A549 (cell line): ENCODE measurements around the gene DEFB132. TPM values are rescaled to one million over a fixed set of nuclear protein-coding genes. Genes with fewer than 3 reads are reported as not detected.
A peak's percentile ranks its signal among the peaks of the same experiment; 100 is the strongest.

Experiments
- ATAC-seq, 2 experiments: fragments of 200-7000 bp in 1 of 2; fragments of >200 bp in 1 of 2; cut with Nextera tagmentation in 1 of 2; cut with Tn5 transposase in 1 of 2; 3 replicates each; pipeline versions ENCODE4 v1.8.0 to v1.9.1; 2018 to 2020; ENCODE audit warnings: mild to moderate bottlenecking in 1 of 2, moderate library complexity in 1 of 2
- CTCF ChIA-PET: fragments of 300-600 bp; sonication (Branson Sonifier 250); formaldehyde crosslinking; extraction: SDS; loops from one replicate; lab custom pipeline; 2021; ENCODE audit warnings: antibody characterized with exemption, inconsistent platforms; lab: Yijun Ruan, JAX
- POLR2A ChIA-PET: fragments of 350-600 bp; formaldehyde crosslinking; extraction: SDS; loops from one replicate; lab custom pipeline; 2021; ENCODE audit warnings: antibody characterized with exemption, inconsistent platforms; lab: Yijun Ruan, JAX
- DNase-seq, 2 experiments: peaks; one replicate each; pipeline versions ENCODE4 v3.0.0 to v3.0.0-alpha.2; 2011 to 2016; ENCODE audit warnings: low read depth in 1 of 2, low spot score in 1 of 2
- FAIRE-seq: peaks from 2 replicates; lab custom pipeline; 2011; peaks lifted over from hg19 to GRCh38; lab: Jason Lieb, UNC
- H3K27ac ChIP-seq, 2 experiments: fragments of >200 bp; sonication (Bioruptor Twin); formaldehyde crosslinking; 3 replicates each; pipeline ENCODE4 v1.5.1; 2016 to 2017
- H3K4me1 ChIP-seq: fragments of >200 bp; sonication (Bioruptor Twin); formaldehyde crosslinking; 3 replicates; pipeline ENCODE4 v1.6.1; 2016
- H3K4me2 ChIP-seq: fragments of >200 bp; sonication (Bioruptor Twin); formaldehyde crosslinking; 3 replicates; pipeline ENCODE4 v1.6.1; 2016
- H3K4me3 ChIP-seq: fragments of >200 bp; sonication (Bioruptor Twin); formaldehyde crosslinking; 3 replicates; pipeline ENCODE4 v1.5.1; 2016
- H3K9me3 ChIP-seq: fragments of >200 bp; sonication (Bioruptor Twin); formaldehyde crosslinking; 3 replicates; pipeline ENCODE4 v1.6.1; 2016
- ATOH8 ChIP-seq: fragments of 250-450 bp; sonication (Bioruptor Pico); IDR thresholded peaks from 2 replicates; pipeline ENCODE4 v1.5.0; 2020; ENCODE audit warnings: low read depth, mild to moderate bottlenecking, moderate library complexity
- CBX8 ChIP-seq: fragments of 200-600 bp; sonication (generic); IDR thresholded peaks from 2 replicates; pipeline ENCODE4 v1.6.1; 2016
- CHD2 ChIP-seq: fragments of 150-350 bp; IDR thresholded peaks from 2 replicates; pipeline ENCODE4 v1.6.1; 2014; ENCODE audit warnings: low read length; ENCODE audit not compliant: partially characterized antibody
- CTCF ChIP-seq: fragments of >200 bp; sonication (Bioruptor Twin); formaldehyde crosslinking; IDR thresholded peaks from 3 replicates; pipeline ENCODE4 v1.5.1; 2016
- EHMT2 ChIP-seq: fragments of 200-600 bp; sonication (generic); IDR thresholded peaks from 2 replicates; pipeline ENCODE4 v1.6.1; 2016; ENCODE audit warnings: antibody characterized with exemption, low read depth, mild to moderate bottlenecking, moderate library complexity
- ESRRA ChIP-seq: fragments of 150-350 bp; IDR thresholded peaks from 2 replicates; pipeline ENCODE4 v1.6.1; 2014; ENCODE audit warnings: mild to moderate bottlenecking, low read length, borderline replicate concordance
- FOSB ChIP-seq: fragments of 250-450 bp; sonication (Bioruptor Pico); IDR thresholded peaks from 2 replicates; pipeline ENCODE4 v1.5.0; 2020; ENCODE audit warnings: mild to moderate bottlenecking, moderate library complexity
- FOSL2 ChIP-seq, 2 experiments: fragments of 450-650 bp in 1 of 2; fragments of >200 bp in 1 of 2; sonication (Bioruptor Twin) in 1 of 2; formaldehyde crosslinking; IDR thresholded peaks; 2 replicates each; pipeline versions ENCODE4 v1.5.0 to v1.6.1; 2016 to 2020; ENCODE audit warnings: mild to moderate bottlenecking in 1 of 2, moderate library complexity in 1 of 2
- FOXS1 ChIP-seq: fragments of 250-450 bp; sonication (Bioruptor Pico); IDR thresholded peaks from 2 replicates; pipeline ENCODE4 v1.5.0; 2020; ENCODE audit warnings: mild to moderate bottlenecking, moderate library complexity
- HDAC2 ChIP-seq: fragments of 200-600 bp; sonication (generic); IDR thresholded peaks from 2 replicates; pipeline ENCODE4 v1.6.1; 2016
- HES2 ChIP-seq: fragments of >200 bp; sonication (Bioruptor Twin); formaldehyde crosslinking; IDR thresholded peaks from 2 replicates; pipeline ENCODE4 v1.6.1; 2016
- HMGXB4 ChIP-seq: fragments of 250-450 bp; sonication (Bioruptor Pico); IDR thresholded peaks from 2 replicates; pipeline ENCODE4 v1.5.0; 2021; ENCODE audit warnings: mild to moderate bottlenecking, moderate library complexity, borderline replicate concordance
- HOXB13 ChIP-seq: fragments of 250-450 bp; sonication (Bioruptor Pico); IDR thresholded peaks from 2 replicates; pipeline ENCODE4 v1.5.0; 2020; ENCODE audit warnings: low read depth, mild to moderate bottlenecking, moderate library complexity
- JUNB ChIP-seq: fragments of >200 bp; sonication (Bioruptor Twin); formaldehyde crosslinking; IDR thresholded peaks from 2 replicates; pipeline ENCODE4 v1.6.1; 2016
- MAFK ChIP-seq: fragments of 450-650 bp; IDR thresholded peaks from 2 replicates; pipeline ENCODE4 v1.6.1; 2014; ENCODE audit not compliant: partially characterized antibody
- MAX ChIP-seq: IDR thresholded peaks from 2 replicates; pipeline ENCODE4 v1.6.1; 2012
- MAZ ChIP-seq: fragments of 150-350 bp; IDR thresholded peaks from 2 replicates; pipeline ENCODE4 v1.6.1; 2014; ENCODE audit warnings: antibody characterized with exemption, low read depth, low read length, borderline replicate concordance
- NFE2L2 ChIP-seq: fragments of 150-350 bp; conservative IDR thresholded peaks from 2 replicates; pipeline ENCODE4 v1.6.1; 2014; ENCODE audit warnings: low read length
- NPAS2 ChIP-seq: fragments of 250-450 bp; sonication (Bioruptor Pico); IDR thresholded peaks from 2 replicates; pipeline ENCODE4 v1.8.0; 2022; ENCODE audit warnings: mild to moderate bottlenecking, moderate library complexity, borderline replicate concordance
- NR3C1 ChIP-seq: fragments of >200 bp; sonication (Bioruptor Twin); formaldehyde crosslinking; IDR thresholded peaks from 3 replicates; pipeline ENCODE4 v1.6.1; 2017
- PBX3 ChIP-seq: IDR thresholded peaks from 2 replicates; pipeline ENCODE4 v1.6.1; 2012
- POLR2A ChIP-seq: IDR thresholded peaks from 2 replicates; pipeline ENCODE4 v1.6.1; 2012; ENCODE audit warnings: mild to moderate bottlenecking, low read length
- RAD21 ChIP-seq, 2 experiments: fragments of >200 bp in 1 of 2; sonication (Bioruptor Twin) in 1 of 2; formaldehyde crosslinking in 1 of 2; IDR thresholded peaks in 1 of 2; conservative IDR thresholded peaks in 1 of 2; 2 replicates in 1 of 2; 3 replicates in 1 of 2; pipeline ENCODE4 v1.6.1; 2012 to 2018; ENCODE audit warnings: inconsistent platforms in 1 of 2
- RARB ChIP-seq: fragments of 250-450 bp; sonication (Bioruptor Pico); IDR thresholded peaks from 2 replicates; pipeline ENCODE4 v1.8.0; 2021; ENCODE audit warnings: mild to moderate bottlenecking, moderate library complexity
- RFX5 ChIP-seq: fragments of 450-650 bp; IDR thresholded peaks from 2 replicates; pipeline ENCODE4 v1.7.1; 2014; ENCODE audit warnings: antibody characterized with exemption, mild to moderate bottlenecking, moderate library complexity
- SMC3 ChIP-seq: fragments of >200 bp; sonication (Bioruptor Twin); formaldehyde crosslinking; IDR thresholded peaks from 3 replicates; pipeline ENCODE4 v1.6.1; 2018; ENCODE audit warnings: inconsistent platforms
- USF2 ChIP-seq: fragments of 450-650 bp; IDR thresholded peaks from 2 replicates; pipeline ENCODE4 v1.6.1; 2014; ENCODE audit warnings: antibody characterized with exemption
- ZC3H11A ChIP-seq: fragments of 450-650 bp; IDR thresholded peaks from 2 replicates; pipeline ENCODE4 v1.6.1; 2014; ENCODE audit warnings: antibody characterized with exemption, mild to moderate bottlenecking
- ZNF302 ChIP-seq: fragments of 250-450 bp; sonication (Bioruptor Pico); IDR thresholded peaks from 2 replicates; pipeline ENCODE4 v1.9.0; 2021; ENCODE audit warnings: inconsistent platforms, mild to moderate bottlenecking, moderate library complexity
- WGBS: methylation state at CpG from one replicate; pipeline ENCODE4 v1.1.6; 2017; ENCODE audit errors: missing lambda C conversion rate; 5-methylcytosine and 5-hydroxymethylcytosine counted together
- polyA minus RNA-seq: library from RNA; depleted of rRNA, polyadenylated mRNA; stranded (reverse); fragments of >200 nt; gene quantifications from 2 replicates; pipeline ENCODE4 v1.2.3, GENCODE V29; 2011; rRNA and poly(A)+ RNA removed
- polyA plus RNA-seq, 4 experiments: library from polyadenylated mRNA; depleted of rRNA in 3 of 4; stranded (reverse); fragments of >200 nt; fragmentation: RNase III in 1 of 4; extraction: RNeasy Plus Mini Kit Qiagen cat#74134 plus additional on column Dnase treatment in 1 of 4; gene quantifications; 2 replicates in 3 of 4; 3 replicates in 1 of 4; pipeline ENCODE4 v1.2.3, GENCODE V29; 2011 to 2017

The DEFB132 gene
- polyA plus RNA-seq (2011; rRNA removed) (not detected in 2 replicates), polyA plus RNA-seq (2017; fragmentation: RNase III; extraction: RNeasy Plus Mini Kit Qiagen cat#74134 plus additional on column Dnase treatment) (not detected in 3 replicates), polyA minus RNA-seq (not detected in 2 replicates)
- not detected in 2 replicates for polyA plus RNA-seq (2012; cell fraction: cytosol; rRNA removed)
- polyA plus RNA-seq (2012; cell fraction: nucleus; rRNA removed), result not detected in 2 replicates

- no peak within 1 kb of the TSS for H3K4me3 ChIP-seq
- no peak for FAIRE-seq
- no peak for ATAC-seq
- DNase-seq, result no peak
- H3K4me1 ChIP-seq, result no peaks in the 10 kb centered on the region
- ChIA-PET POLR2A (no interaction called here), CTCF (interaction anchor here (3.8 to 4.0 kb wide), 2 partner anchors 9 to 73 kb away, joined by 21 to 26 read pairs; no protein-coding TSS in a partner anchor)
- no peaks in the 10 kb centered on the region for H3K9me3 ChIP-seq
- whole genome bisulfite sequencing, result 59% methylated on average over 7 of the region's 7 CpGs
- H3K27ac ChIP-seq, result no peak within 1 kb of the TSS
- TF ChIP-seq RAD21 (conservative IDR thresholded peaks at IDR 0.05 in 1 of 2, IDR thresholded peaks at IDR 0.05 in 1 of 2) (no peak), ESRRA (no peak), ZNF302 (no peak), PBX3 (no peak)
- H3K4me2 ChIP-seq, result no peak within 1 kb of the TSS
These were observed at the start of gene DEFB132 for GRCh38 chr20:257419-257818. Gene DEFB132 (plus strand): TSS chr20:257724. CDS start chr20:257779, 55 bp downstream.

GRCh38 chr20:208942-209566, 48.5 kb upstream of the DEFB132 start:
- WGBS, result 10% methylated on average over 5 of the region's 5 CpGs
- Histone ChIP-seq H3K27ac (no peak overlapping the region), H3K4me1 (no peaks in the 10 kb centered on the region), H3K4me3 (no peak overlapping the region), H3K9me3 (no peaks in the 10 kb centered on the region), H3K4me2 (no peak overlapping the region)
- DNase-seq (peak; percentile 40 to 72), ATAC-seq (peak; percentile 84 to 95), FAIRE-seq (peak; percentile 49)
- ChIA-PET POLR2A (no interaction called here), CTCF (interaction anchor here (0.8 kb wide), 1 partner anchor 121 kb away, joined by 3 read pairs; no protein-coding TSS in a partner anchor)
- 0 out of 2 replicates have a peak, but pooled peaks have one; percentile 10 for TF ChIP-seq NPAS2
- no peak for TF ChIP-seq JUNB
- no peak for TF ChIP-seq FOXS1 (CRISPR knock-in tag)
- TF ChIP-seq ESRRA, result no peak
- TF ChIP-seq SMC3, result peak; percentile 55; the same call in 2 of the 3 replicates
- TF ChIP-seq NFE2L2, result no peak
- TF ChIP-seq MAFK, result no peak
- no peak for TF ChIP-seq HOXB13 (CRISPR knock-in tag)
- TF ChIP-seq EHMT2, result no peak
- TF ChIP-seq CHD2, result no peak
- TF ChIP-seq HES2, result no peak
- no peak for TF ChIP-seq RARB (CRISPR knock-in tag)
- no peak for TF ChIP-seq RFX5
- no peak for TF ChIP-seq NR3C1
- no peak for TF ChIP-seq HDAC2
- TF ChIP-seq USF2, result no peak
- peak; percentile 62 for TF ChIP-seq CTCF
- TF ChIP-seq ATOH8 (CRISPR knock-in tag), result no peak
- no peak for TF ChIP-seq CBX8
- peak; percentile 26; the same call in 1 of the 2 replicates for TF ChIP-seq MAX
- no peak for TF ChIP-seq FOSL2 (IDR thresholded peaks at IDR 0.05)
- peak; percentile 48; the same call in 1 of the 2 replicates for TF ChIP-seq FOSL2 (CRISPR knock-in tag; IDR thresholded peaks at IDR 0.05)
- no peak for TF ChIP-seq POLR2A
- TF ChIP-seq HMGXB4 (CRISPR knock-in tag), result no peak
- no peak for TF ChIP-seq ZC3H11A
- no peak for TF ChIP-seq MAZ
- no peak for TF ChIP-seq ZNF302
- no peak for TF ChIP-seq FOSB (CRISPR knock-in tag)
